ENCODE data around the gene APOC4. TPM values are rescaled to one million over a fixed set of nuclear protein-coding genes. Genes with fewer than 3 reads are reported as not detected.

APOC4 gene
- total RNA-seq, 1 experiment from 2014 or later: not detected

- Mint-ChIP-seq H3K27me3 (ENCODE audit: low read depth) (no peaks in the 10 kb centered on the region), H3K4me3 (no peak overlapping the region), H3K27ac (no peak overlapping the region), H3K9me3 (no peaks in the 10 kb centered on the region), H3K36me3 (peaks cover 7% of the 10 kb centered on the region; the same call in 1 of the 2 replicates), H3K4me1 (no peaks in the 10 kb centered on the region)
- POLR2A ChIA-PET: no interaction called here
- TF ChIP-seq GTF2I (CRISPR knock-in tag; conservative IDR thresholded peaks at IDR 0.05) (no peak), FOXP1 (CRISPR knock-in tag; IDR thresholded peaks at IDR 0.05; ENCODE audit: borderline replicate concordance) (no peak), HMGA2 (CRISPR knock-in tag; IDR thresholded peaks at IDR 0.05) (no peak), JAZF1 (CRISPR knock-in tag; IDR thresholded peaks at IDR 0.05) (no peak), NFATC4 (CRISPR knock-in tag; IDR thresholded peaks at IDR 0.05) (no peak), SP1 (CRISPR knock-in tag; conservative IDR thresholded peaks at IDR 0.05) (no peak), ZNF138 (CRISPR knock-in tag; conservative IDR thresholded peaks at IDR 0.05) (no peak), MXD4 (CRISPR knock-in tag; IDR thresholded peaks at IDR 0.05; ENCODE audit: borderline replicate concordance) (no peak), ZNF396 (CRISPR knock-in tag; IDR thresholded peaks at IDR 0.05; ENCODE audit: borderline replicate concordance) (no peak), RORB (CRISPR knock-in tag; IDR thresholded peaks at IDR 0.05) (no peak), KAT7 (CRISPR knock-in tag; IDR thresholded peaks at IDR 0.05; ENCODE audit: borderline replicate concordance) (no peak), E2F5 (CRISPR knock-in tag; IDR thresholded peaks at IDR 0.05) (no peak)
- DNase-seq (ENCODE audit: low spot score): no peak
- no peak for ATAC-seq
- CTCF ChIA-PET: no interaction called here
Measured at GRCh38 chr19:44990966-44991365, 48.9 kb downstream of the APOC4 start.

DNA sequence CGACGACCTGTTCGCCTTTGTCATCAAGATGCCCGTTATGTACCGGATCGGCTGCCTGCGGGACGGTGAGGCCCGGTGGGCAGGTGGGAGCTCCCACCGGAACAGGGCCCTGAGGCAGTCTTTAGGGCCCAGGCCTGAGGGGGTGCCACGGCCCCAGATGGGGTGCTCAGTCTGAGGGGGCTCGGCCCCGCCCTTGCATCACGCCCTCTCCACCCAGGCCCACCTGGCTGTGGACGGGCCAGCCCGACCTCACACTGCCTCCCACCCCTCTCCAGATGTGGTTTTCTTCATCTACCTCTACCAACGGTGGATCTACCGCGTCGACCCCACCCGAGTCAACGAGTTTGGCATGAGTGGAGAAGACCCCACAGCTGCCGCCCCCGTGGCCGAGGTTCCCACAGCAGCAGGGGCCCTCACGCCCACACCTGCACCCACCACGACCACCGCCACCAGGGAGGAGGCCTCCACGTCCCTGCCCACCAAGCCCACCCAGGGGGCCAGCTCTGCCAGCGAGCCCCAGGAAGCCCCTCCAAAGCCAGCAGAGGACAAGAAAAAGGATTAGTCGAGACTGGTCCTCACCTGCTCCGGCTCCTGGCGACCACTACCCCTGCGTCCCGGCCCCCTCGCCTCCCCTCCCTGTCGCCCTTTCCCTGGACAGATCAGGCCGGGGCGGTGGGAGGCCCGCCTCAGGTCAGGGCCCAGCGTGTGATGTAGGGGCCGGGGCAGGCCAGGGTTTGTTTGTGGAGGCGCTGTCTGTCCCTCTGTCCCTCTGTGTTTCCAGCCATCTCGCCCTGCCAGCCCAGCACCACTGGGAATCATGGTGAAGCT, 50.5 kb downstream of the APOC4 start:
- no peaks in the 10 kb centered on the region for H3K9me3 Mint-ChIP-seq
- POLR2A ChIA-PET: no interaction called here

DNA sequence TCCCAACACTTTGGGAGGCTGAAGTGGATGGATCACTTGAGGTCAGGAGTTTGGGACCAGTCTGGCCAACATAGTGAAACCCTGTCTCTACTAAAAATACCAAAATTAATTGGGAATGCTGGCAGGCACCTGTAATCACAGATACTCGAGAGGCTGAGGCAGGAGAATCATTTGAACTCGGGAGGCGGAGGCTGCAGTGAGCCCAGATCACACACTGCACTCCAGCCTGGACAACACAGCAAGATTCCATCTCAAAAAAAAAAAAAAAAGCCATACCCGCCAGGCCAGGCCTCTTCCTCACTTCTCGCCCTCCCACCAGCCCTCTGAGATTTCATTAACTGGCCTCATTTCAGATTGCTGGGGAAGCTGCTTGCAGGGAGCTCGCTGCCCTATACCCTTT, 51.5 kb downstream of the APOC4 start:
- Mint-ChIP-seq H3K9me3 (peaks cover 4% of the 10 kb centered on the region), H3K27ac (no peak overlapping the region), H3K4me3 (no peak overlapping the region), H3K4me1 (no peaks in the 10 kb centered on the region), H3K27me3 (ENCODE audit: low read depth) (no peaks in the 10 kb centered on the region; the same call in 1 of the 2 replicates), H3K36me3 (peaks cover 7% of the 10 kb centered on the region; the same call in 1 of the 2 replicates)
- DNase-seq (ENCODE audit: low spot score): no peak
- POLR2A ChIA-PET: interaction anchor here (0.7 kb wide), 1 partner anchor 208 kb away, joined by 4 read pairs; no protein-coding TSS in a partner anchor
- CTCF ChIA-PET: interaction anchor here (0.7 to 1.1 kb wide), 2 partner anchors 20 to 105 kb away, joined by 3 to 4 read pairs; no protein-coding TSS in a partner anchor
- no peak for ATAC-seq
- TF ChIP-seq ZNF232 (CRISPR knock-in tag; IDR thresholded peaks at IDR 0.05) (no peak), HMGA2 (CRISPR knock-in tag; IDR thresholded peaks at IDR 0.05) (no peak), KAT7 (CRISPR knock-in tag; IDR thresholded peaks at IDR 0.05; ENCODE audit: borderline replicate concordance) (no peak), GRHL2 (CRISPR knock-in tag; IDR thresholded peaks at IDR 0.05; ENCODE audit: insufficient replicate concordance, severe bottlenecking) (no peak), CTCF (IDR thresholded peaks at IDR 0.05) (no peak), TP53 (CRISPR knock-in tag; IDR thresholded peaks at IDR 0.05) (no peak), ELF4 (CRISPR knock-in tag; IDR thresholded peaks at IDR 0.05; ENCODE audit: low read depth) (no peak), GABPB1 (CRISPR knock-in tag; IDR thresholded peaks at IDR 0.05) (no peak), ZNF416 (CRISPR knock-in tag; IDR thresholded peaks at IDR 0.05) (no peak)
- TF ChIP-seq, protein P1, sequence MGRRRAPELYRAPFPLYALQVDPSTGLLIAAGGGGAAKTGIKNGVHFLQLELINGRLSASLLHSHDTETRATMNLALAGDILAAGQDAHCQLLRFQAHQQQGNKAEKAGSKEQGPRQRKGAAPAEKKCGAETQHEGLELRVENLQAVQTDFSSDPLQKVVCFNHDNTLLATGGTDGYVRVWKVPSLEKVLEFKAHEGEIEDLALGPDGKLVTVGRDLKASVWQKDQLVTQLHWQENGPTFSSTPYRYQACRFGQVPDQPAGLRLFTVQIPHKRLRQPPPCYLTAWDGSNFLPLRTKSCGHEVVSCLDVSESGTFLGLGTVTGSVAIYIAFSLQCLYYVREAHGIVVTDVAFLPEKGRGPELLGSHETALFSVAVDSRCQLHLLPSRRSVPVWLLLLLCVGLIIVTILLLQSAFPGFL (CRISPR knock-in tag; IDR thresholded peaks at IDR 0.05; ENCODE audit: borderline replicate concordance): no peak
- TF ChIP-seq, protein P2, sequence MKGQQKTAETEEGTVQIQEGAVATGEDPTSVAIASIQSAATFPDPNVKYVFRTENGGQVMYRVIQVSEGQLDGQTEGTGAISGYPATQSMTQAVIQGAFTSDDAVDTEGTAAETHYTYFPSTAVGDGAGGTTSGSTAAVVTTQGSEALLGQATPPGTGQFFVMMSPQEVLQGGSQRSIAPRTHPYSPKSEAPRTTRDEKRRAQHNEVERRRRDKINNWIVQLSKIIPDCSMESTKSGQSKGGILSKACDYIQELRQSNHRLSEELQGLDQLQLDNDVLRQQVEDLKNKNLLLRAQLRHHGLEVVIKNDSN (CRISPR knock-in tag; IDR thresholded peaks at IDR 0.05): no peak

More for the DNA sequence above, 50.5 kb downstream of the APOC4 start:
- peaks cover 7% of the 10 kb centered on the region; the same call in 1 of the 2 replicates for H3K36me3 Mint-ChIP-seq
- no peak overlapping the region for H3K4me3 Mint-ChIP-seq
- TF ChIP-seq GTF2I (CRISPR knock-in tag; conservative IDR thresholded peaks at IDR 0.05): no peak
- no peak for TF ChIP-seq ZBTB21 (CRISPR knock-in tag; IDR thresholded peaks at IDR 0.05; ENCODE audit: borderline replicate concordance)
- no peak for TF ChIP-seq CREB1 (CRISPR knock-in tag; IDR thresholded peaks at IDR 0.05)
- no peak for TF ChIP-seq CTCF (IDR thresholded peaks at IDR 0.05)
- no peak for TF ChIP-seq EMX1 (CRISPR knock-in tag; IDR thresholded peaks at IDR 0.05)
- no peak for TF ChIP-seq HMGA2 (CRISPR knock-in tag; IDR thresholded peaks at IDR 0.05)
- CTCF ChIA-PET: interaction anchor here (0.9 kb wide), 1 partner anchor 67 kb away, joined by 3 read pairs; no protein-coding TSS in a partner anchor
- ATAC-seq (no peak), DNase-seq (ENCODE audit: low spot score) (no peak)
- H3K27me3 Mint-ChIP-seq (ENCODE audit: low read depth): no peaks in the 10 kb centered on the region
- H3K27ac Mint-ChIP-seq: no peak overlapping the region
- no peaks in the 10 kb centered on the region for H3K4me1 Mint-ChIP-seq
